Calu3 (cell line): ENCODE data around the gene SPNS1. TPM values are rescaled to one million over a fixed set of nuclear protein-coding genes. Genes with fewer than 3 reads are reported as not detected.

ENCODE experiments used
- BruUV-seq: library from RNA; stranded (reverse); fragments of 400-500 nt; replicated peaks from 2 replicates; lab custom pipeline; 2021; lab: Mats Ljungman, UMichigan
- CTCF ChIA-PET: fragments of 300-600 bp; sonication (Branson Sonifier 250); formaldehyde crosslinking; loops from one replicate; lab custom pipeline; 2022; ENCODE audit warnings: antibody characterized with exemption; lab: Charles Lee
- DNase-seq: peaks from one replicate; pipeline ENCODE4 v3.0.0; 2022
- H3K27ac Mint-ChIP-seq: one replicate; pipeline ENCODE4 v1.8.0; 2022; ENCODE audit warnings: mixed read lengths; ENCODE audit not compliant: unreplicated experiment
- H3K27me3 Mint-ChIP-seq: one replicate; pipeline ENCODE4 v1.8.0; 2022; ENCODE audit warnings: mixed read lengths; ENCODE audit not compliant: unreplicated experiment
- H3K36me3 Mint-ChIP-seq: one replicate; pipeline ENCODE4 v1.8.0; 2022; ENCODE audit warnings: mild to moderate bottlenecking, moderate library complexity, mixed read lengths; ENCODE audit not compliant: insufficient read depth, unreplicated experiment
- H3K4me1 Mint-ChIP-seq: one replicate; pipeline ENCODE4 v1.8.0; 2022; ENCODE audit warnings: mild to moderate bottlenecking, low read depth, mixed read lengths; ENCODE audit not compliant: unreplicated experiment
- H3K4me3 Mint-ChIP-seq: one replicate; pipeline ENCODE4 v1.8.0; 2022; ENCODE audit warnings: mild to moderate bottlenecking, low read depth, moderate library complexity, mixed read lengths; ENCODE audit not compliant: unreplicated experiment
- H3K9me3 Mint-ChIP-seq: one replicate; pipeline ENCODE4 v1.8.0; 2022; ENCODE audit warnings: low read depth, mixed read lengths; ENCODE audit not compliant: unreplicated experiment
- intact Hi-C: fragments of 100-400 bp; cut with micrococcal nuclease; formaldehyde crosslinking; loops from one replicate; pipeline ENCODE4 v1.10.0; 2022; ENCODE audit not compliant: unreplicated experiment
- total RNA-seq: library from RNA; stranded (reverse); gene quantifications from 2 replicates; pipeline ENCODE4 v1.2.3, GENCODE V29; 2022
- TF ChIP-seq, protein P1 (sequence below): fragments of 200-600 bp; IDR thresholded peaks from one replicate; pipeline ENCODE4 v1.8.0; 2022; ENCODE audit warnings: antibody characterized with exemption; ENCODE audit not compliant: unreplicated experiment

The SPNS1 gene
- total RNA-seq, 1 experiment from 2014 or later = 44.8 TPM

DNA sequence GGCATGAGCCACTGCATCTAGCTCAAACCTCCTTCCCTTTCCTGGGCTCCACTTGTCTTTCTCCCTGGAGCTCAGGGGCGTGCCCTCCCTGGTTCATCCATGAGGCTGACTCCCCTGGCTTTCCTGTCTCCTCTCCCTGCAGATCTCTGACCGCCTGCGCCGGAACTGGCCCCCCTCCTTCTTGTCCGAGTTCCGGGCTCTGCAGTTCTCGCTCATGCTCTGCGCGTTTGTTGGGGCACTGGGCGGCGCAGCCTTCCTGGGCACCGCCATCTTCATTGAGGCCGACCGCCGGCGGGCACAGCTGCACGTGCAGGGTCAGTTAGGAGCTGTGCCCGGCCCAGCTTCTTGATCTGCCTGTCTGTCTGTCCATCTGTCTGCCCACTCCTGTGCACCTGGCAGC lies 9.1 kb downstream of the SPNS1 start:
- CTCF ChIA-PET = interaction anchor here (1.2 kb wide), 1 partner anchor 10 kb away, joined by 3 read pairs; no protein-coding TSS in a partner anchor
- TF ChIP-seq, protein P1, sequence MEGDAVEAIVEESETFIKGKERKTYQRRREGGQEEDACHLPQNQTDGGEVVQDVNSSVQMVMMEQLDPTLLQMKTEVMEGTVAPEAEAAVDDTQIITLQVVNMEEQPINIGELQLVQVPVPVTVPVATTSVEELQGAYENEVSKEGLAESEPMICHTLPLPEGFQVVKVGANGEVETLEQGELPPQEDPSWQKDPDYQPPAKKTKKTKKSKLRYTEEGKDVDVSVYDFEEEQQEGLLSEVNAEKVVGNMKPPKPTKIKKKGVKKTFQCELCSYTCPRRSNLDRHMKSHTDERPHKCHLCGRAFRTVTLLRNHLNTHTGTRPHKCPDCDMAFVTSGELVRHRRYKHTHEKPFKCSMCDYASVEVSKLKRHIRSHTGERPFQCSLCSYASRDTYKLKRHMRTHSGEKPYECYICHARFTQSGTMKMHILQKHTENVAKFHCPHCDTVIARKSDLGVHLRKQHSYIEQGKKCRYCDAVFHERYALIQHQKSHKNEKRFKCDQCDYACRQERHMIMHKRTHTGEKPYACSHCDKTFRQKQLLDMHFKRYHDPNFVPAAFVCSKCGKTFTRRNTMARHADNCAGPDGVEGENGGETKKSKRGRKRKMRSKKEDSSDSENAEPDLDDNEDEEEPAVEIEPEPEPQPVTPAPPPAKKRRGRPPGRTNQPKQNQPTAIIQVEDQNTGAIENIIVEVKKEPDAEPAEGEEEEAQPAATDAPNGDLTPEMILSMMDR = no peak

DNA sequence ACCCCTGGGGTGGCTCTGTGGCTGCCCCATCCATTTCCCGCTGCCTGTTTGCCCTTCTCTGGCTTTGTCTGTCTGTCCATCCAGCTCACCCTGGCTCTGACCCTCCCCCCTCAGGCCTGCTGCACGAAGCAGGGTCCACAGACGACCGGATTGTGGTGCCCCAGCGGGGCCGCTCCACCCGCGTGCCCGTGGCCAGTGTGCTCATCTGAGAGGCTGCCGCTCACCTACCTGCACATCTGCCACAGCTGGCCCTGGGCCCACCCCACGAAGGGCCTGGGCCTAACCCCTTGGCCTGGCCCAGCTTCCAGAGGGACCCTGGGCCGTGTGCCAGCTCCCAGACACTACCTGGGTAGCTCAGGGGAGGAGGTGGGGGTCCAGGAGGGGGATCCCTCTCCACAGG lies 9.5 kb downstream of the SPNS1 start:
- Mint-ChIP-seq H3K27ac (no peak overlapping the region), H3K4me1 (no peaks in the 10 kb centered on the region), H3K36me3 (peaks cover 18% of the 10 kb centered on the region), H3K9me3 (peaks cover 6% of the 10 kb centered on the region), H3K27me3 (no peaks in the 10 kb centered on the region), H3K4me3 (no peak overlapping the region)
- CTCF ChIA-PET = interaction anchor here (1.2 kb wide), 1 partner anchor 11 kb away, joined by 3 read pairs; no protein-coding TSS in a partner anchor
- no peak for DNase-seq
- TF ChIP-seq, protein P1 = no peak
- BruUV-seq = TSS peak; percentile 40
- intact Hi-C loops = no loop called here

More for the DNA sequence above, 9.1 kb downstream of the SPNS1 start:
- intact Hi-C loops = no loop called here
- no TSS peak for BruUV-seq
- H3K9me3 Mint-ChIP-seq = peaks cover 6% of the 10 kb centered on the region
- H3K36me3 Mint-ChIP-seq = peaks cover 18% of the 10 kb centered on the region
- no peak overlapping the region for H3K27ac Mint-ChIP-seq
- DNase-seq = no peak
- no peaks in the 10 kb centered on the region for H3K27me3 Mint-ChIP-seq
- H3K4me1 Mint-ChIP-seq = no peaks in the 10 kb centered on the region
- H3K4me3 Mint-ChIP-seq = no peak overlapping the region

DNA sequence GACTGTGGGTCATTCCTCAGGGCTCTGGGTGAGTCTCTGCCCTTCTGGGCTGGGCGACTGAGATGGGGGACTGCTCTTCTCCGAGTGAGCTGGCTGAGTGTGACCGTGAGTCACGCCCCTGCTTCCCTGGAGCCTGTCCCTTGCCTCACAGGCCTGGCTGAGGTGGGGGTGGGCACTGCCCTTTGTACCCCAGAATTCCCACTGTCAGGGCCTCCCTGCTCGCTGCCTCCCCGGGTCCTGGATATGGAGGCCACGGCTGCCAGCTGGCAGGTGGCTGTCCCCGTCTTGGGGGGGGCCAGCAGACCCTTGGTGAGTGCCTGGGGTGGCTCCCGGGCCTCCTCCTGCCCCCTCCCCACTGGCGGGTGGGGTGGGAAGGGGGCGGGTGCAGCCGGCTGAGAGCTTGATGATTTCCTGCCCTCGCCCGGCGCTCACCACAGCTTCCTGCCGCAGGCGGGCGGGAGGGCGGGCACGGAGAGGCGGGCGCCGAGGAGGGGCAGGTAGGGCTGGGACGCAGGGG lies 10.1 kb downstream of the SPNS1 start, which contains the start of gene LAT:
LAT (plus strand) TSS at position 434 of the 517 bp plus-strand sequence. CDS start 366 bp downstream, outside the sequence.
- no TSS peak for BruUV-seq
- Mint-ChIP-seq H3K4me3 (no peak within 1 kb of the TSS), H3K36me3 (peaks cover 18% of the 10 kb centered on the region), H3K9me3 (peaks cover 6% of the 10 kb centered on the region), H3K27me3 (no peaks in the 10 kb centered on the region), H3K27ac (no peak within 1 kb of the TSS), H3K4me1 (no peaks in the 10 kb centered on the region)
- TF ChIP-seq, protein P1 = no peak
- intact Hi-C loops = no loop called here
- CTCF ChIA-PET = no interaction called here
- DNase-seq = no peak

DNA sequence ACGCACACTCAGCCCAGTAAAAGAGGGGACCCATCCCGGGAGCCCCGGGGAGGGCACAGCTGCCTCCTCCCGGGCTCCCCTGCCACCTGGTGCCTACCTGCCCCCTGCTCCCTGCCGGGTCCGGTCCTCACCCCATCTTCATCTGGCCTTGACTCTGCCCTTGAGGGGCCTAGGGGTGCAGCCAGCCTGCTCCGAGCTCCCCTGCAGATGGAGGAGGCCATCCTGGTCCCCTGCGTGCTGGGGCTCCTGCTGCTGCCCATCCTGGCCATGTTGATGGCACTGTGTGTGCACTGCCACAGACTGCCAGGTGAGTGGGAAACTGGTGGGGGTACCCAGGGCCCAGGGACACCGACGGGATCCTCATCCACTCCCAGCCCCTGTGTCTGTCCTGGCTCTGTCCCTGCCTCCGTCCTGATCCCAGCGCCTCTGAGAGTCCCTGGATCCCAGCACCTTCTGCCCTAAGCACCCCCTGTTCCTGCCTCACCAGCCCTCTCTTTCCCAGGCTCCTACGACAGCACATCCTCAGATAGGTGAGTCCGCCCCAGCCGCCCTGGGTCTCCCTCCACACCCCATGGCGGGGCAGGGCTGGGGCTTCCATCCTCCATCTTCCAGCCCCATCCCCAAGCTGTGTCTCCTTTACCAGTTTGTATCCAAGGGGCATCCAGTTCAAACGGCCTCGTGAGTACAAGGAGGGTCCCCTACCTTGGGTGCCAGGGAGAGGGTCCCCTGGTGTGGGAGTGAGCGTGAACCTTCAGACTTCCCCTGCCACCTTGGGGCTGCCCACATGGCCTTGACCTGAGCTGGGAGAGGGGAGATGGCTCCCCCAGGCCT lies 10.8 kb downstream of the SPNS1 start:
- TF ChIP-seq, protein P1 = no peak
- Mint-ChIP-seq H3K9me3 (peaks cover 6% of the 10 kb centered on the region), H3K27me3 (no peaks in the 10 kb centered on the region), H3K4me3 (no peak overlapping the region), H3K4me1 (no peaks in the 10 kb centered on the region), H3K27ac (no peak overlapping the region), H3K36me3 (peaks cover 18% of the 10 kb centered on the region)
- DNase-seq = no peak
- intact Hi-C loops = no loop called here
- BruUV-seq = no TSS peak
- CTCF ChIA-PET = no interaction called here
